Measurements from ENCODE around the gene ZNF408. TPM values are rescaled to one million over a fixed set of nuclear protein-coding genes. Genes with fewer than 3 reads are reported as not detected.

The ZNF408 gene
- total and polyA plus RNA-seq, 2 of the 13 experiments (the other 11 are each of a cell fraction or from before 2014, with no cell fraction given) = 11.2 to 12.5 TPM

DNA sequence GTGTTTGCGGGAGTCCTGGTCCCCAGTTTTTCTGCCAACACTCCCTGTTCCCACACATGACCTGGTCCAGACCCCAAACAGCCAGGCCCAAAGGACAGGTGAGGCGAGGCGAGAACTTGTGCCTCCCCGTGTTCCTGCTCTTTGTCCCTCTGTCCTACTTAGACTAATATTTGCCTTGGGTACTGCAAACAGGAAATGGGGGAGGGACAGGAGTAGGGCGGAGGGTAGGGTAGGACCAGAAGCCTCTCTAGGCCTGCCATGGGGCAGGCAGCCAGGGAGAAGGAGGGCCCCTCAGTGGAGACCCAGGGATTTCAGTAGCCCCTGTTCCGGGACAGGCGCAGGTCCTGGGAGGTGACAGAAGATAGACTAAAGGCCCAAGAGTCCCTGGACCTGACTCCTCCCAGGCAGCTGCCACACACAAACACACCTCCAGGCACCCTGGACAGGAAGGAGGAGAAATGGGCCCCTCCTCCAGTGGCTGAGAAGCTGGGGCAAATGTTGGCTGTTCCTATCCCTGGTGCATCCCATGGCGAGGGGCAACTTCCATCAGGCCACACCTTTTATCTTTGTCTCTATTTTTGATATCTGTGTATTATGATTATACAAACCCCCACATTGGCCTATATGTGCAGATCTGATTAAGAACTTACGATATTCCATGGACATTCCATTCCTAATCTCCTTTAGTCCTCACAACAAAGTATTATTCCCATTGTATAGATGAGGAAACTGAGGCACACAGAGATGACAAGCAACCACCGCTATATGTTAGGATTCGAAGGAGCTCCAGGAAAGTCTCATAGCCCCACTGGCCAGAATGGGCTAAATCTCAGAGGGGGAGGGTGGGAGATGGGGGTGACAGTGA is 17.6 kb downstream of the ZNF408 start (continued):
- no peak for TF ChIP-seq NFATC3 (CRISPR knock-in tag; IDR thresholded peaks at IDR 0.05)
- TF ChIP-seq, protein P1, sequence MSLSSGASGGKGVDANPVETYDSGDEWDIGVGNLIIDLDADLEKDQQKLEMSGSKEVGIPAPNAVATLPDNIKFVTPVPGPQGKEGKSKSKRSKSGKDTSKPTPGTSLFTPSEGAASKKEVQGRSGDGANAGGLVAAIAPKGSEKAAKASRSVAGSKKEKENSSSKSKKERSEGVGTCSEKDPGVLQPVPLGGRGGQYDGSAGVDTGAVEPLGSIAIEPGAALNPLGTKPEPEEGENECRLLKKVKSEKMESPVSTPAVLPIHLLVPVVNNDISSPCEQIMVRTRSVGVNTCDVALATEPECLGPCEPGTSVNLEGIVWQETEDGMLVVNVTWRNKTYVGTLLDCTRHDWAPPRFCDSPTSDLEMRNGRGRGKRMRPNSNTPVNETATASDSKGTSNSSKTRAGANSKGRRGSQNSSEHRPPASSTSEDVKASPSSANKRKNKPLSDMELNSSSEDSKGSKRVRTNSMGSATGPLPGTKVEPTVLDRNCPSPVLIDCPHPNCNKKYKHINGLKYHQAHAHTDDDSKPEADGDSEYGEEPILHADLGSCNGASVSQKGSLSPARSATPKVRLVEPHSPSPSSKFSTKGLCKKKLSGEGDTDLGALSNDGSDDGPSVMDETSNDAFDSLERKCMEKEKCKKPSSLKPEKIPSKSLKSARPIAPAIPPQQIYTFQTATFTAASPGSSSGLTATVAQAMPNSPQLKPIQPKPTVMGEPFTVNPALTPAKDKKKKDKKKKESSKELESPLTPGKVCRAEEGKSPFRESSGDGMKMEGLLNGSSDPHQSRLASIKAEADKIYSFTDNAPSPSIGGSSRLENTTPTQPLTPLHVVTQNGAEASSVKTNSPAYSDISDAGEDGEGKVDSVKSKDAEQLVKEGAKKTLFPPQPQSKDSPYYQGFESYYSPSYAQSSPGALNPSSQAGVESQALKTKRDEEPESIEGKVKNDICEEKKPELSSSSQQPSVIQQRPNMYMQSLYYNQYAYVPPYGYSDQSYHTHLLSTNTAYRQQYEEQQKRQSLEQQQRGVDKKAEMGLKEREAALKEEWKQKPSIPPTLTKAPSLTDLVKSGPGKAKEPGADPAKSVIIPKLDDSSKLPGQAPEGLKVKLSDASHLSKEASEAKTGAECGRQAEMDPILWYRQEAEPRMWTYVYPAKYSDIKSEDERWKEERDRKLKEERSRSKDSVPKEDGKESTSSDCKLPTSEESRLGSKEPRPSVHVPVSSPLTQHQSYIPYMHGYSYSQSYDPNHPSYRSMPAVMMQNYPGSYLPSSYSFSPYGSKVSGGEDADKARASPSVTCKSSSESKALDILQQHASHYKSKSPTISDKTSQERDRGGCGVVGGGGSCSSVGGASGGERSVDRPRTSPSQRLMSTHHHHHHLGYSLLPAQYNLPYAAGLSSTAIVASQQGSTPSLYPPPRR (CRISPR knock-in tag; IDR thresholded peaks at IDR 0.05; ENCODE audit: borderline replicate concordance) = peak; percentile 95
- TF ChIP-seq ZNF264 (CRISPR knock-in tag; IDR thresholded peaks at IDR 0.05) = peak; percentile 60; the same call in 1 of the 2 replicates
- TF ChIP-seq, protein P2, sequence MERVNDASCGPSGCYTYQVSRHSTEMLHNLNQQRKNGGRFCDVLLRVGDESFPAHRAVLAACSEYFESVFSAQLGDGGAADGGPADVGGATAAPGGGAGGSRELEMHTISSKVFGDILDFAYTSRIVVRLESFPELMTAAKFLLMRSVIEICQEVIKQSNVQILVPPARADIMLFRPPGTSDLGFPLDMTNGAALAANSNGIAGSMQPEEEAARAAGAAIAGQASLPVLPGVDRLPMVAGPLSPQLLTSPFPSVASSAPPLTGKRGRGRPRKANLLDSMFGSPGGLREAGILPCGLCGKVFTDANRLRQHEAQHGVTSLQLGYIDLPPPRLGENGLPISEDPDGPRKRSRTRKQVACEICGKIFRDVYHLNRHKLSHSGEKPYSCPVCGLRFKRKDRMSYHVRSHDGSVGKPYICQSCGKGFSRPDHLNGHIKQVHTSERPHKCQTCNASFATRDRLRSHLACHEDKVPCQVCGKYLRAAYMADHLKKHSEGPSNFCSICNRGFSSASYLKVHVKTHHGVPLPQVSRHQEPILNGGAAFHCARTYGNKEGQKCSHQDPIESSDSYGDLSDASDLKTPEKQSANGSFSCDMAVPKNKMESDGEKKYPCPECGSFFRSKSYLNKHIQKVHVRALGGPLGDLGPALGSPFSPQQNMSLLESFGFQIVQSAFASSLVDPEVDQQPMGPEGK (CRISPR knock-in tag; IDR thresholded peaks at IDR 0.05) = peak; percentile 96
- TF ChIP-seq KLF9 (CRISPR knock-in tag; IDR thresholded peaks at IDR 0.05; ENCODE audit: low read depth) = peak; percentile 30; the same call in 1 of the 2 replicates
- no peak for TF ChIP-seq SETDB1 (CRISPR knock-in tag; IDR thresholded peaks at IDR 0.05; ENCODE audit: borderline replicate concordance)
- TF ChIP-seq, protein P3, sequence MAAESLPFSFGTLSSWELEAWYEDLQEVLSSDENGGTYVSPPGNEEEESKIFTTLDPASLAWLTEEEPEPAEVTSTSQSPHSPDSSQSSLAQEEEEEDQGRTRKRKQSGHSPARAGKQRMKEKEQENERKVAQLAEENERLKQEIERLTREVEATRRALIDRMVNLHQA (CRISPR knock-in tag; IDR thresholded peaks at IDR 0.05) = no peak
- TF ChIP-seq HHEX (CRISPR knock-in tag; IDR thresholded peaks at IDR 0.05) = peak; percentile 71
- no peak for TF ChIP-seq THYN1 (CRISPR knock-in tag; IDR thresholded peaks at IDR 0.05; ENCODE audit: borderline replicate concordance, low read depth)
- TF ChIP-seq DMAP1 (CRISPR knock-in tag; IDR thresholded peaks at IDR 0.05) = peak; percentile 94
- TF ChIP-seq, protein P4, sequence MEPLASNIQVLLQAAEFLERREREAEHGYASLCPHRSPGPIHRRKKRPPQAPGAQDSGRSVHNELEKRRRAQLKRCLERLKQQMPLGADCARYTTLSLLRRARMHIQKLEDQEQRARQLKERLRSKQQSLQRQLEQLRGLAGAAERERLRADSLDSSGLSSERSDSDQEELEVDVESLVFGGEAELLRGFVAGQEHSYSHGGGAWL (CRISPR knock-in tag; IDR thresholded peaks at IDR 0.05) = 0 out of 2 replicates have a peak, but pooled peaks have one; percentile 24
- no peak for TF ChIP-seq ZNF136 (CRISPR knock-in tag; IDR thresholded peaks at IDR 0.05; ENCODE audit: low read depth)
- TF ChIP-seq ZNF572 (CRISPR knock-in tag; IDR thresholded peaks at IDR 0.05) = peak; percentile 24; the same call in 1 of the 2 replicates
- TF ChIP-seq, protein P5, sequence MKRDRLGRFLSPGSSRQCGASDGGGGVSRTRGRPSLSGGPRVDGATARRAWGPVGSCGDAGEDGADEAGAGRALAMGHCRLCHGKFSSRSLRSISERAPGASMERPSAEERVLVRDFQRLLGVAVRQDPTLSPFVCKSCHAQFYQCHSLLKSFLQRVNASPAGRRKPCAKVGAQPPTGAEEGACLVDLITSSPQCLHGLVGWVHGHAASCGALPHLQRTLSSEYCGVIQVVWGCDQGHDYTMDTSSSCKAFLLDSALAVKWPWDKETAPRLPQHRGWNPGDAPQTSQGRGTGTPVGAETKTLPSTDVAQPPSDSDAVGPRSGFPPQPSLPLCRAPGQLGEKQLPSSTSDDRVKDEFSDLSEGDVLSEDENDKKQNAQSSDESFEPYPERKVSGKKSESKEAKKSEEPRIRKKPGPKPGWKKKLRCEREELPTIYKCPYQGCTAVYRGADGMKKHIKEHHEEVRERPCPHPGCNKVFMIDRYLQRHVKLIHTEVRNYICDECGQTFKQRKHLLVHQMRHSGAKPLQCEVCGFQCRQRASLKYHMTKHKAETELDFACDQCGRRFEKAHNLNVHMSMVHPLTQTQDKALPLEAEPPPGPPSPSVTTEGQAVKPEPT (CRISPR knock-in tag; IDR thresholded peaks at IDR 0.05; ENCODE audit: low read depth) = no peak
- peak; percentile 69; the same call in 1 of the 2 replicates for TF ChIP-seq ZSCAN31 (CRISPR knock-in tag; IDR thresholded peaks at IDR 0.05; ENCODE audit: low read depth)
- TF ChIP-seq, protein P6, sequence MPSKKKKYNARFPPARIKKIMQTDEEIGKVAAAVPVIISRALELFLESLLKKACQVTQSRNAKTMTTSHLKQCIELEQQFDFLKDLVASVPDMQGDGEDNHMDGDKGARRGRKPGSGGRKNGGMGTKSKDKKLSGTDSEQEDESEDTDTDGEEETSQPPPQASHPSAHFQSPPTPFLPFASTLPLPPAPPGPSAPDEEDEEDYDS (CRISPR knock-in tag; IDR thresholded peaks at IDR 0.05) = peak; percentile 83
- TF ChIP-seq, protein P7, sequence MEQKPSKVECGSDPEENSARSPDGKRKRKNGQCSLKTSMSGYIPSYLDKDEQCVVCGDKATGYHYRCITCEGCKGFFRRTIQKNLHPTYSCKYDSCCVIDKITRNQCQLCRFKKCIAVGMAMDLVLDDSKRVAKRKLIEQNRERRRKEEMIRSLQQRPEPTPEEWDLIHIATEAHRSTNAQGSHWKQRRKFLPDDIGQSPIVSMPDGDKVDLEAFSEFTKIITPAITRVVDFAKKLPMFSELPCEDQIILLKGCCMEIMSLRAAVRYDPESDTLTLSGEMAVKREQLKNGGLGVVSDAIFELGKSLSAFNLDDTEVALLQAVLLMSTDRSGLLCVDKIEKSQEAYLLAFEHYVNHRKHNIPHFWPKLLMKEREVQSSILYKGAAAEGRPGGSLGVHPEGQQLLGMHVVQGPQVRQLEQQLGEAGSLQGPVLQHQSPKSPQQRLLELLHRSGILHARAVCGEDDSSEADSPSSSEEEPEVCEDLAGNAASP (CRISPR knock-in tag; IDR thresholded peaks at IDR 0.05; ENCODE audit: borderline replicate concordance) = peak; percentile 98
